GM10266 (cell line): Measurements from ENCODE around the gene TMCO6.
"Not testable (repeated sequence)": the region's sequence is repeated elsewhere in the genome, so short reads cannot be mapped to it uniquely, and the experiment has no call there.

Source experiments
- DNase-seq: peaks from one replicate; pipeline ENCODE4 v3.0.0; 2012; ENCODE audit errors: extremely low spot score
- CTCF ChIP-seq: IDR thresholded peaks from 2 replicates; pipeline ENCODE4 v1.5.1; 2012; ENCODE audit warnings: mild to moderate bottlenecking, low read depth; ENCODE audit not compliant: control insufficient read depth, insufficient read depth; ENCODE audit errors: missing control alignments

TMCO6 gene

GRCh38 chr5:140639148-140639981 lies at the start of gene TMCO6:
TSS of gene TMCO6 (plus strand) at chr5:140639451. CDS start at chr5:140639528, 77 bp downstream.
- TF ChIP-seq CTCF = peak; percentile 62
- DNase-seq = peak; percentile 98

GRCh38 chr5:140590861-140591260 lies 48.4 kb upstream of the TMCO6 start:
- DNase-seq = no peak
- no peak for TF ChIP-seq CTCF

- no peak for DNase-seq
- TF ChIP-seq CTCF = no peak
Observed at GRCh38 chr5:140591747-140592372, 47.4 kb upstream of the TMCO6 start.

GRCh38 chr5:140593070-140593469 lies 46.2 kb upstream of the TMCO6 start:
- DNase-seq = not testable (repeated sequence)

- TF ChIP-seq CTCF = no peak
Observed at GRCh38 chr5:140594169-140594568, 45.1 kb upstream of the TMCO6 start.

GRCh38 chr5:140595538-140596300 lies 43.5 kb upstream of the TMCO6 start:
- TF ChIP-seq CTCF = no peak
- DNase-seq = no peak

More at GRCh38 chr5:140594169-140594568, 45.1 kb upstream of the TMCO6 start:
- no peak for DNase-seq

- no peak for DNase-seq
- no peak for TF ChIP-seq CTCF
Observed at GRCh38 chr5:140596321-140596741, 42.9 kb upstream of the TMCO6 start.
